Chondrocyte (in vitro differentiated cells): ENCODE data around the gene SREBF2. TPM values are rescaled to one million over a fixed set of nuclear protein-coding genes. Genes with fewer than 3 reads are reported as not detected.

Experiments
- DNase-seq: peaks from one replicate; pipeline ENCODE4 v3.0.0; 2021; ENCODE audit warnings: mixed read lengths, low spot score
- H3K27ac Mint-ChIP-seq: one replicate; pipeline ENCODE4 v1.8.0; 2021; ENCODE audit warnings: mild to moderate bottlenecking, moderate library complexity, mixed read lengths; ENCODE audit not compliant: unreplicated experiment
- H3K27me3 Mint-ChIP-seq: 2 replicates; pipeline ENCODE4 v1.8.0; 2021; ENCODE audit warnings: low read depth, mixed read lengths
- H3K36me3 Mint-ChIP-seq: 2 replicates; pipeline ENCODE4 v1.8.0; 2021; ENCODE audit warnings: low read depth, mixed read lengths
- H3K4me1 Mint-ChIP-seq: 2 replicates; pipeline ENCODE4 v1.8.0; 2021; ENCODE audit warnings: low read depth, mild to moderate bottlenecking, mixed read lengths
- H3K4me3 Mint-ChIP-seq: one replicate; pipeline ENCODE4 v1.8.0; 2021; ENCODE audit warnings: mild to moderate bottlenecking, moderate library complexity, mixed read lengths; ENCODE audit not compliant: unreplicated experiment
- H3K9me3 Mint-ChIP-seq: 2 replicates; pipeline ENCODE4 v1.8.0; 2021; ENCODE audit warnings: low read depth, mixed read lengths
- CTCF ChIP-seq: fragments of 200-600 bp; sonication (generic); IDR thresholded peaks from 2 replicates; pipeline ENCODE4 v1.5.0; 2021; ENCODE audit warnings: antibody characterized with exemption, mild to moderate bottlenecking, moderate library complexity
- total RNA-seq: library from RNA; stranded (reverse); gene quantifications from 3 replicates; pipeline ENCODE4 v1.2.1, GENCODE V29; 2021

The SREBF2 gene
- total RNA-seq, 1 donor from 2014 or later: 106 TPM

GRCh38 chr22:41826430-41827383 is 6.2 kb upstream of the SREBF2 start:
- no peaks in the 10 kb centered on the region for H3K9me3 Mint-ChIP-seq

GRCh38 chr22:41827671-41828070 is 5.2 kb upstream of the SREBF2 start:
- Mint-ChIP-seq H3K27me3 (no peaks in the 10 kb centered on the region), H3K9me3 (no peaks in the 10 kb centered on the region), H3K4me3 (no peak overlapping the region), H3K36me3 (no peaks in the 10 kb centered on the region), H3K4me1 (peaks cover 49% of the 10 kb centered on the region), H3K27ac (no peak overlapping the region)
- no peak for TF ChIP-seq CTCF
- DNase-seq: peak; percentile 28

More at GRCh38 chr22:41826430-41827383, 6.2 kb upstream of the SREBF2 start:
- TF ChIP-seq CTCF: no peak
- Mint-ChIP-seq H3K36me3 (no peaks in the 10 kb centered on the region), H3K27ac (no peak overlapping the region), H3K27me3 (no peaks in the 10 kb centered on the region), H3K4me1 (peaks cover 43% of the 10 kb centered on the region), H3K4me3 (no peak overlapping the region)
- peak; percentile 62 for DNase-seq

- H3K27me3 Mint-ChIP-seq: no peaks in the 10 kb centered on the region
- no peaks in the 10 kb centered on the region for H3K36me3 Mint-ChIP-seq
- H3K27ac Mint-ChIP-seq: no peak overlapping the region
- no peak for TF ChIP-seq CTCF
- DNase-seq: peak; percentile 61
- no peaks in the 10 kb centered on the region for H3K9me3 Mint-ChIP-seq
- peaks cover 49% of the 10 kb centered on the region for H3K4me1 Mint-ChIP-seq
- no peak overlapping the region for H3K4me3 Mint-ChIP-seq
These were observed 4.4 kb upstream of the SREBF2 start for GRCh38 chr22:41828516-41828915.

- H3K27ac Mint-ChIP-seq: peak overlapping the region; percentile 17
- no peak overlapping the region for H3K4me3 Mint-ChIP-seq
- no peak for TF ChIP-seq CTCF
- H3K36me3 Mint-ChIP-seq: no peaks in the 10 kb centered on the region
- no peaks in the 10 kb centered on the region for H3K27me3 Mint-ChIP-seq
- no peaks in the 10 kb centered on the region for H3K9me3 Mint-ChIP-seq
- peaks cover 47% of the 10 kb centered on the region for H3K4me1 Mint-ChIP-seq
- peak; percentile 74 for DNase-seq
These were observed 2.7 kb upstream of the SREBF2 start for GRCh38 chr22:41830174-41830573.

GRCh38 chr22:41831383-41831782 is 1.5 kb upstream of the SREBF2 start:
- Mint-ChIP-seq H3K27me3 (no peaks in the 10 kb centered on the region), H3K4me1 (peaks cover 42% of the 10 kb centered on the region), H3K4me3 (no peak overlapping the region), H3K9me3 (no peaks in the 10 kb centered on the region), H3K36me3 (peaks cover 5% of the 10 kb centered on the region), H3K27ac (peak overlapping the region; percentile 75)
- TF ChIP-seq CTCF: no peak
- DNase-seq: peak; percentile 25
